Activated CD4-positive, CD25-positive, alpha-beta regulatory T cell treated with anti-CD3 and anti-CD28 coated beads, Interleukin-2, amount 50 U/mL, for 24 hours (primary cell): Measurements from ENCODE around the gene KITLG.
"Not testable (repeated sequence)": the region's sequence is repeated elsewhere in the genome, so short reads cannot be mapped to it uniquely, and the experiment has no call there.

Experiments used
- ATAC-seq, 2 donors: fragments of 150-1000 bp; cut with Tn5 transposase; one replicate each; pipeline ENCODE4 v1.10.0; 2021; ENCODE audit warnings: mild to moderate bottlenecking in 1 of 2, moderate library complexity in 1 of 2

The KITLG gene

GRCh38 chr12:88538697-88539096 is 41.6 kb downstream of the KITLG start:
- ATAC-seq = no peak

GRCh38 chr12:88538250-88538649 is 42.0 kb downstream of the KITLG start:
- no peak for ATAC-seq

GRCh38 chr12:88530868-88531267 is 49.4 kb downstream of the KITLG start:
- no peak for ATAC-seq

GRCh38 chr12:88529531-88530488 is 50.5 kb downstream of the KITLG start:
- ATAC-seq = no peak

- ATAC-seq = no peak
These were observed 57.3 kb downstream of the KITLG start for GRCh38 chr12:88522961-88523360.

- ATAC-seq = no peak
These were observed 59.8 kb downstream of the KITLG start for GRCh38 chr12:88520436-88520820.

GRCh38 chr12:88519802-88520435 is 60.4 kb downstream of the KITLG start:
- ATAC-seq = no peak

GRCh38 chr12:88518863-88519403 is 61.3 kb downstream of the KITLG start:
- ATAC-seq = no peak

- no peak for ATAC-seq
These were observed 63.5 kb downstream of the KITLG start for GRCh38 chr12:88516811-88517210.

- ATAC-seq = no peak
These were observed 69.4 kb downstream of the KITLG start for GRCh38 chr12:88510843-88511242.

GRCh38 chr12:88509851-88510250 is 70.4 kb downstream of the KITLG start:
- no peak for ATAC-seq

- no peak for ATAC-seq
These were observed 70.9 kb downstream of the KITLG start for GRCh38 chr12:88509347-88509746.

GRCh38 chr12:88507851-88508250 is 72.4 kb downstream of the KITLG start:
- ATAC-seq = not testable (repeated sequence)

GRCh38 chr12:88507270-88507669 is 73.0 kb downstream of the KITLG start:
- no peak for ATAC-seq

GRCh38 chr12:88505696-88506095 is 74.6 kb downstream of the KITLG start:
- no peak for ATAC-seq

GRCh38 chr12:88503281-88503703 is 77.0 kb downstream of the KITLG start:
- no peak for ATAC-seq

- ATAC-seq = no peak
These were observed 78.0 kb downstream of the KITLG start for GRCh38 chr12:88501972-88502938.

GRCh38 chr12:88496891-88497371 is 83.3 kb downstream of the KITLG start:
- ATAC-seq = no peak

GRCh38 chr12:88496429-88496828 is 83.8 kb downstream of the KITLG start:
- ATAC-seq = no peak

- ATAC-seq = no peak
These were observed 85.2 kb downstream of the KITLG start for GRCh38 chr12:88495031-88495430.

GRCh38 chr12:88494520-88494919 is 85.8 kb downstream of the KITLG start:
- ATAC-seq = no peak

GRCh38 chr12:88493636-88494035 is 86.6 kb downstream of the KITLG start:
- no peak for ATAC-seq
